WTC11 (cell line): Measurements from ENCODE around the gene VSIR. TPM values are rescaled to one million over a fixed set of nuclear protein-coding genes. Genes with fewer than 3 reads are reported as not detected.

Experiments
- ATAC-seq: fragments of 200-7000 bp; cut with Tn5 transposase; 2 replicates; pipeline ENCODE4 v1.10.0; 2021; ENCODE audit warnings: mild to moderate bottlenecking, moderate library complexity
- CTCF ChIA-PET: fragments of 300-600 bp; sonication (Branson Sonifier 250); formaldehyde crosslinking; loops from one replicate; lab custom pipeline; 2021; ENCODE audit warnings: antibody characterized with exemption; lab: Charles Lee
- POLR2A ChIA-PET: fragments of 350-600 bp; sonication (Branson Sonifier 250); formaldehyde crosslinking; loops from one replicate; lab custom pipeline; 2021; ENCODE audit warnings: antibody characterized with exemption; lab: Charles Lee
- DNase-seq: peaks from one replicate; pipeline ENCODE4 v3.0.0; 2021; ENCODE audit warnings: low spot score
- H3K27ac Mint-ChIP-seq: 2 replicates; pipeline ENCODE4 v1.8.0; 2021; ENCODE audit warnings: mixed read lengths
- H3K27me3 Mint-ChIP-seq: 2 replicates; pipeline ENCODE4 v1.8.0; 2021; ENCODE audit warnings: low read depth, mild to moderate bottlenecking, moderate library complexity, mixed read lengths
- H3K36me3 Mint-ChIP-seq: 2 replicates; pipeline ENCODE4 v1.8.0; 2021; ENCODE audit warnings: mixed read lengths
- H3K4me1 Mint-ChIP-seq: 2 replicates; pipeline ENCODE4 v1.8.0; 2022; ENCODE audit warnings: mixed read lengths
- H3K4me3 Mint-ChIP-seq: 2 replicates; pipeline ENCODE4 v1.8.0; 2021; ENCODE audit warnings: mild to moderate bottlenecking, moderate library complexity, mixed read lengths
- H3K9me3 Mint-ChIP-seq: 2 replicates; pipeline ENCODE4 v1.8.0; 2021; ENCODE audit warnings: mixed read lengths
- AR ChIP-seq: fragments of 250-450 bp; sonication (Bioruptor Pico); IDR thresholded peaks from 2 replicates; pipeline ENCODE4 v1.9.0; 2021; ENCODE audit warnings: mild to moderate bottlenecking
- CREM ChIP-seq: sonication (generic); formaldehyde crosslinking; IDR thresholded peaks from 2 replicates; pipeline ENCODE4 v1.8.1; 2022; ENCODE audit warnings: mild to moderate bottlenecking, missing genetic modification reagents, moderate library complexity
- E2F4 ChIP-seq: sonication (generic); formaldehyde crosslinking; IDR thresholded peaks from 2 replicates; pipeline ENCODE4 v1.8.1; 2022; ENCODE audit warnings: low read depth, mild to moderate bottlenecking, moderate library complexity, missing genetic modification reagents, borderline replicate concordance
- ELF4 ChIP-seq: sonication (generic); formaldehyde crosslinking; IDR thresholded peaks from 2 replicates; pipeline ENCODE4 v1.8.1; 2022; ENCODE audit warnings: low read depth, mild to moderate bottlenecking, moderate library complexity, missing genetic modification reagents
- EMX1 ChIP-seq: fragments of 250-450 bp; sonication (Bioruptor Pico); IDR thresholded peaks from 2 replicates; pipeline ENCODE4 v1.8.0; 2021; ENCODE audit warnings: mild to moderate bottlenecking
- FOXJ3 ChIP-seq: sonication (generic); formaldehyde crosslinking; IDR thresholded peaks from 2 replicates; pipeline ENCODE4 v1.9.0; 2021; ENCODE audit warnings: missing genetic modification reagents, mild to moderate bottlenecking, borderline replicate concordance
- FOXK1 ChIP-seq: sonication (generic); formaldehyde crosslinking; IDR thresholded peaks from 2 replicates; pipeline ENCODE4 v1.8.0; 2022; ENCODE audit warnings: mild to moderate bottlenecking, moderate library complexity, missing genetic modification reagents
- IRF2 ChIP-seq: sonication (generic); formaldehyde crosslinking; IDR thresholded peaks from 2 replicates; pipeline ENCODE4 v1.8.0; 2022; ENCODE audit warnings: low read depth, missing genetic modification reagents, borderline replicate concordance
- NFE2L1 ChIP-seq: sonication (generic); formaldehyde crosslinking; IDR thresholded peaks from 2 replicates; pipeline ENCODE4 v1.8.1; 2023; ENCODE audit warnings: missing genetic modification reagents
- NFYB ChIP-seq: sonication (generic); formaldehyde crosslinking; conservative IDR thresholded peaks from 2 replicates; pipeline ENCODE4 v1.8.0; 2022; ENCODE audit warnings: low read depth, missing genetic modification reagents
- NR3C1 ChIP-seq: sonication (generic); formaldehyde crosslinking; conservative IDR thresholded peaks from 2 replicates; pipeline ENCODE4 v1.8.1; 2023; ENCODE audit warnings: low read depth, mild to moderate bottlenecking, missing genetic modification reagents
- OVOL2 ChIP-seq: fragments of 250-450 bp; sonication (Bioruptor Pico); IDR thresholded peaks from 2 replicates; pipeline ENCODE4 v1.9.0; 2021; ENCODE audit warnings: mild to moderate bottlenecking, borderline replicate concordance
- PRDM15 ChIP-seq: sonication (generic); formaldehyde crosslinking; IDR thresholded peaks from 2 replicates; pipeline ENCODE4 v1.8.0; 2022; ENCODE audit warnings: missing genetic modification reagents
- RELA ChIP-seq: sonication (generic); formaldehyde crosslinking; IDR thresholded peaks from 2 replicates; pipeline ENCODE4 v1.8.1; 2022; ENCODE audit warnings: missing genetic modification reagents, mild to moderate bottlenecking, borderline replicate concordance
- SMAD4 ChIP-seq: sonication (generic); formaldehyde crosslinking; IDR thresholded peaks from 2 replicates; pipeline ENCODE4 v1.8.0; 2022; ENCODE audit warnings: mild to moderate bottlenecking, missing genetic modification reagents
- ZNF232 ChIP-seq: sonication (generic); formaldehyde crosslinking; IDR thresholded peaks from 2 replicates; pipeline ENCODE4 v1.8.0; 2022; ENCODE audit warnings: mild to moderate bottlenecking, missing genetic modification reagents
- ZNF281 ChIP-seq: sonication (generic); formaldehyde crosslinking; IDR thresholded peaks from 2 replicates; pipeline ENCODE4 v1.8.0; 2023; ENCODE audit warnings: mild to moderate bottlenecking, missing genetic modification reagents
- ZNF416 ChIP-seq: fragments of 250-450 bp; sonication (Bioruptor Pico); IDR thresholded peaks from 2 replicates; pipeline ENCODE4 v1.9.0; 2021; ENCODE audit warnings: mild to moderate bottlenecking, inconsistent platforms
- ZNF532 ChIP-seq: fragments of 250-450 bp; sonication (Bioruptor Pico); IDR thresholded peaks from 2 replicates; pipeline ENCODE4 v1.9.0; 2021; ENCODE audit warnings: mild to moderate bottlenecking, borderline replicate concordance
- ZNF671 ChIP-seq: fragments of 250-450 bp; sonication (Bioruptor Pico); IDR thresholded peaks from 2 replicates; pipeline ENCODE4 v1.8.0; 2021; ENCODE audit warnings: mild to moderate bottlenecking
- total RNA-seq: library from RNA; stranded (reverse); gene quantifications from 3 replicates; pipeline ENCODE4 v1.2.3, GENCODE V29; 2021

VSIR gene
- total RNA-seq, 1 experiment from 2014 or later = 0.74 TPM

- Mint-ChIP-seq H3K27ac (no peak overlapping the region), H3K9me3 (no peaks in the 10 kb centered on the region), H3K4me3 (no peak overlapping the region), H3K36me3 (no peaks in the 10 kb centered on the region), H3K27me3 (no peaks in the 10 kb centered on the region; the same call in 1 of the 2 replicates), H3K4me1 (no peaks in the 10 kb centered on the region)
- TF ChIP-seq SMAD4 (CRISPR knock-in tag) = no peak
- TF ChIP-seq ELF4 (CRISPR knock-in tag) = no peak
- no peak for TF ChIP-seq OVOL2 (CRISPR knock-in tag)
- no peak for TF ChIP-seq RELA (CRISPR knock-in tag)
- TF ChIP-seq ZNF281 (CRISPR knock-in tag) = no peak
- TF ChIP-seq CREM (CRISPR knock-in tag) = no peak
- no peak for TF ChIP-seq AR
- no peak for TF ChIP-seq NFYB
- no peak for TF ChIP-seq IRF2 (CRISPR knock-in tag)
- no peak for TF ChIP-seq NFE2L1 (CRISPR knock-in tag)
- no peak for TF ChIP-seq ZNF671 (CRISPR knock-in tag)
- no peak for TF ChIP-seq ZNF532
- no peak for TF ChIP-seq FOXK1 (CRISPR knock-in tag)
- TF ChIP-seq ZNF416 (CRISPR knock-in tag) = no peak
- ATAC-seq = no peak
- CTCF ChIA-PET = interaction anchor here (1.4 to 1.8 kb wide), 3 partner anchors 72 to 382 kb away, joined by 3 to 5 read pairs (median 4); partner anchors contain the start of genes SLC29A3 and VSIR
- DNase-seq = no peak
- POLR2A ChIA-PET = interaction anchor here (0.9 kb wide), 1 partner anchor 94 kb away, joined by 3 read pairs; no protein-coding TSS in a partner anchor
Measured at GRCh38 chr10:71701496-71702132, 71.7 kb downstream of the VSIR start.

GRCh38 chr10:71700731-71701368, 72.5 kb downstream of the VSIR start:
- ChIA-PET POLR2A (interaction anchor here (0.9 kb wide), 1 partner anchor 95 kb away, joined by 3 read pairs; no protein-coding TSS in a partner anchor), CTCF (interaction anchor here (1.4 to 1.8 kb wide), 2 partner anchors 131 to 382 kb away, joined by 3 to 5 read pairs; partner anchors contain the start of gene SLC29A3)
- no peaks in the 10 kb centered on the region for H3K9me3 Mint-ChIP-seq
- no peak overlapping the region for H3K27ac Mint-ChIP-seq
- no peak for DNase-seq
- H3K4me3 Mint-ChIP-seq = no peak overlapping the region
- ATAC-seq = no peak
- H3K27me3 Mint-ChIP-seq = no peaks in the 10 kb centered on the region; the same call in 1 of the 2 replicates
- no peaks in the 10 kb centered on the region for H3K4me1 Mint-ChIP-seq
- no peaks in the 10 kb centered on the region for H3K36me3 Mint-ChIP-seq
- TF ChIP-seq PRDM15 (CRISPR knock-in tag) (no peak), EMX1 (CRISPR knock-in tag) (no peak), RELA (CRISPR knock-in tag) (no peak), NR3C1 (no peak), ZNF232 (CRISPR knock-in tag) (no peak), FOXJ3 (CRISPR knock-in tag) (no peak), E2F4 (no peak)
